Measurements from ENCODE around the gene NUDCD3. TPM values are rescaled to one million over a fixed set of nuclear protein-coding genes. Genes with fewer than 3 reads are reported as not detected.

The NUDCD3 gene
- total and polyA plus RNA-seq, 4 donors, result 15.4 to 30.7 (median 24.3) TPM

DNA sequence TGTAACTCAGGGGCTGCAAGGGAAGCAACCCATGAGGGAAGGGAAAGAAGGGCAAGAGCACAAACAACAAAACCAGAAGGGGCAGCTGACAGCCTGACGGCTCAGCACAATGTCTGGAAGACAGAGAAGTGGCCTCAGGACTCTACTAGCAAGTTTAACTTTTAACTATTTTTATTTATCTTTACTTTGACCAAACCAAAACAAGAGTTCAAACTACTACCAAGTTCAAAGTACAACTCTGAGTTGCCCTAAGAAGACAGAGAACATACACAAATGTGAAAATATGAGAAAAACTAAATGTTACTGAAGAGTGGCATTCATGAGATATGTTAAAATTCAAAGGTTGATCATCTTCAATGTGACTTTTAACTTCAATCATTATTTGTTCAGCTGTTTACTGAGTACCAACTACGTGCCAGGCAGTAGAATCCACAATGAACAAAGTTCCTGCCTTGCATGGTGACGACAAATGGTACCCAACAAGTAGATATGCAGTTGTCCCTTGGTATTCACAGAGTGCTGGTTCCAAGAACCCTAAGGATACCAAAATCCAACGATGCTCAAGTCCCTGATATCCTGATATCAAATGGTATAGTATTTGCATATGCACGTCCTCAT lies 19.7 kb downstream of the NUDCD3 start:
- TF ChIP-seq NR2F2 (IDR thresholded peaks at IDR 0.05) (no peak), FOXA2 (IDR thresholded peaks at IDR 0.05) (peak; percentile 14), YY1 (IDR thresholded peaks at IDR 0.05) (peak; percentile 35), HNF4G (IDR thresholded peaks at IDR 0.05) (peak; percentile 11), RXRA (IDR thresholded peaks at IDR 0.05) (peak; percentile 34 to 55), TAF1 (conservative IDR thresholded peaks at IDR 0.05) (no peak), HNF4A (conservative IDR thresholded peaks at IDR 0.05) (peak; percentile 72 to 86)
- H3K4me1 ChIP-seq (ENCODE audit: control insufficient read depth in 4 of 4, insufficient read depth in 4 of 4, low read length in 3 of 4), result peaks cover 8 to 38% (median 33%) of the 10 kb centered on the region in 4 donors
- 57% methylated on average over 5 of the region's 5 CpGs for WGBS
- H3K27ac ChIP-seq (ENCODE audit: low read depth in 1 of 2, low read length in 2 of 2), result peak overlapping the region; percentile 37 to 68
- no peak overlapping the region for H3K4me3 ChIP-seq (ENCODE audit: low read depth in 1 of 3, low read length in 3 of 3)
- H3K36me3 ChIP-seq (ENCODE audit: control insufficient read depth in 4 of 4, insufficient read depth in 3 of 4, low read depth in 1 of 4, low read length in 3 of 4), result peaks cover 0 to 5% (median 2%) of the 10 kb centered on the region in 4 donors
- H3K9me3 ChIP-seq (ENCODE audit: control insufficient read depth in 4 of 4, low read length in 3 of 4), result no peaks in the 10 kb centered on the region
- no peak for DNase-seq (ENCODE audit: low spot score)
- H3K27me3 ChIP-seq (ENCODE audit: control insufficient read depth in 4 of 4, insufficient read depth in 4 of 4, low read length in 3 of 4), result no peaks in the 10 kb centered on the region
- no peak overlapping the region for H3K9ac ChIP-seq (ENCODE audit: low read depth in 1 of 2, low read length in 2 of 2)

DNA sequence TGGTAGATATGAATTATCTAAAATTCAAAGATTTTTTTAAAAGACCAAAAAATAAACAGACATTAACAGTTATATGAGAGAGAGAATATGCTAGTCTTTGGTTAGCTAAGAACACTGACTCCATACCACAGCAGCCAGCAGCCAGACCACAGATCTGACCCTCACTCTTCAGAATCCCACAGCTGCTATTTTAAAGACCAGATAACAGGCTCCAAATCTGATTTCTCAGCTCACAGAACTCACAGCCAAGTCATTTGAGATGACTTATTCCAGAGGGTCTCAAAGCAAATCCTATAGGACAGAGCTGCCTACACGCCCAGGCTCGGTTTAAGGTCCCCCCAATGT lies 20.4 kb downstream of the NUDCD3 start:
- H3K27ac ChIP-seq (ENCODE audit: low read depth in 1 of 2, low read length in 2 of 2), result peak overlapping the region; percentile 37 to 68
- H3K36me3 ChIP-seq (ENCODE audit: control insufficient read depth in 4 of 4, insufficient read depth in 3 of 4, low read depth in 1 of 4, low read length in 3 of 4), result peaks cover 0 to 6% (median 2%) of the 10 kb centered on the region in 4 donors
- peaks cover 8 to 38% (median 33%) of the 10 kb centered on the region in 4 donors for H3K4me1 ChIP-seq (ENCODE audit: control insufficient read depth in 4 of 4, insufficient read depth in 4 of 4, low read length in 3 of 4)
- no peak overlapping the region for H3K4me3 ChIP-seq (ENCODE audit: low read depth in 1 of 3, low read length in 3 of 3)
- H3K27me3 ChIP-seq (ENCODE audit: control insufficient read depth in 4 of 4, insufficient read depth in 4 of 4, low read length in 3 of 4), result no peaks in the 10 kb centered on the region
- TF ChIP-seq HNF4A (conservative IDR thresholded peaks at IDR 0.05), result no peak
- H3K9me3 ChIP-seq (ENCODE audit: control insufficient read depth in 4 of 4, low read length in 3 of 4), result no peaks in the 10 kb centered on the region
- no peak for DNase-seq (ENCODE audit: low spot score)
- no peak overlapping the region for H3K9ac ChIP-seq (ENCODE audit: low read depth in 1 of 2, low read length in 2 of 2)
- 91% methylated on average over 2 of the region's 2 CpGs for WGBS

GRCh38 chr7:44469461-44470134 lies 20.9 kb downstream of the NUDCD3 start:
- Histone ChIP-seq H3K27me3 (ENCODE audit: control insufficient read depth in 4 of 4, insufficient read depth in 4 of 4, low read length in 3 of 4) (no peaks in the 10 kb centered on the region), H3K27ac (ENCODE audit: low read depth in 1 of 2, low read length in 2 of 2) (no peak overlapping the region), H3K36me3 (ENCODE audit: control insufficient read depth in 4 of 4, insufficient read depth in 3 of 4, low read depth in 1 of 4, low read length in 3 of 4) (peaks cover 0 to 7% (median 2%) of the 10 kb centered on the region in 4 donors), H3K9ac (ENCODE audit: low read depth in 1 of 2, low read length in 2 of 2) (no peak overlapping the region), H3K4me1 (ENCODE audit: control insufficient read depth in 4 of 4, insufficient read depth in 4 of 4, low read length in 3 of 4) (peaks cover 8 to 38% (median 33%) of the 10 kb centered on the region in 4 donors), H3K4me3 (ENCODE audit: low read depth in 1 of 3, low read length in 3 of 3) (no peak overlapping the region), H3K9me3 (ENCODE audit: control insufficient read depth in 4 of 4, low read length in 3 of 4) (no peaks in the 10 kb centered on the region)
- WGBS, result 65% methylated on average over 4 of the region's 4 CpGs
- no peak for DNase-seq (ENCODE audit: low spot score)
- no peak for TF ChIP-seq HNF4A (conservative IDR thresholded peaks at IDR 0.05)
- no peak for TF ChIP-seq RXRA (IDR thresholded peaks at IDR 0.05)
- no peak for TF ChIP-seq EGR1 (IDR thresholded peaks at IDR 0.05; ENCODE audit: low read depth in 2 of 2)
- TF ChIP-seq ATF3 (IDR thresholded peaks at IDR 0.05), result no peak
- no peak for TF ChIP-seq HNF4G (IDR thresholded peaks at IDR 0.05)
- TF ChIP-seq, protein P1, sequence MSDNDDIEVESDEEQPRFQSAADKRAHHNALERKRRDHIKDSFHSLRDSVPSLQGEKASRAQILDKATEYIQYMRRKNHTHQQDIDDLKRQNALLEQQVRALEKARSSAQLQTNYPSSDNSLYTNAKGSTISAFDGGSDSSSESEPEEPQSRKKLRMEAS (IDR thresholded peaks at IDR 0.05), result no peak
- TF ChIP-seq, protein P2, sequence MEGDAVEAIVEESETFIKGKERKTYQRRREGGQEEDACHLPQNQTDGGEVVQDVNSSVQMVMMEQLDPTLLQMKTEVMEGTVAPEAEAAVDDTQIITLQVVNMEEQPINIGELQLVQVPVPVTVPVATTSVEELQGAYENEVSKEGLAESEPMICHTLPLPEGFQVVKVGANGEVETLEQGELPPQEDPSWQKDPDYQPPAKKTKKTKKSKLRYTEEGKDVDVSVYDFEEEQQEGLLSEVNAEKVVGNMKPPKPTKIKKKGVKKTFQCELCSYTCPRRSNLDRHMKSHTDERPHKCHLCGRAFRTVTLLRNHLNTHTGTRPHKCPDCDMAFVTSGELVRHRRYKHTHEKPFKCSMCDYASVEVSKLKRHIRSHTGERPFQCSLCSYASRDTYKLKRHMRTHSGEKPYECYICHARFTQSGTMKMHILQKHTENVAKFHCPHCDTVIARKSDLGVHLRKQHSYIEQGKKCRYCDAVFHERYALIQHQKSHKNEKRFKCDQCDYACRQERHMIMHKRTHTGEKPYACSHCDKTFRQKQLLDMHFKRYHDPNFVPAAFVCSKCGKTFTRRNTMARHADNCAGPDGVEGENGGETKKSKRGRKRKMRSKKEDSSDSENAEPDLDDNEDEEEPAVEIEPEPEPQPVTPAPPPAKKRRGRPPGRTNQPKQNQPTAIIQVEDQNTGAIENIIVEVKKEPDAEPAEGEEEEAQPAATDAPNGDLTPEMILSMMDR (IDR thresholded peaks at IDR 0.05; ENCODE audit: low read depth, low read length, missing input control), result no peak
- no peak for TF ChIP-seq FOXA1 (IDR thresholded peaks at IDR 0.05)
- TF ChIP-seq RAD21 (IDR thresholded peaks at IDR 0.05), result no peak
- TF ChIP-seq FOXA2 (IDR thresholded peaks at IDR 0.05), result no peak

Data from liver (tissue), 9 donors.